GM19395 (cell line): ENCODE results near the gene TENT5A.

Experiments used
- ATAC-seq: cut with Tn5 transposase; IDR thresholded peaks from one replicate; pipeline ENCODE4 v1.9.1; 2021; ENCODE audit warnings: mild to moderate bottlenecking, moderate library complexity; ENCODE audit not compliant: unreplicated experiment

Gene TENT5A

GRCh38 chr6:81720427-81720826, 32.1 kb downstream of the TENT5A start:
- no peak for ATAC-seq

GRCh38 chr6:81718126-81718525, 34.4 kb downstream of the TENT5A start:
- ATAC-seq, result no peak

GRCh38 chr6:81714684-81715083, 37.8 kb downstream of the TENT5A start:
- no peak for ATAC-seq

GRCh38 chr6:81713205-81713604, 39.3 kb downstream of the TENT5A start:
- no peak for ATAC-seq

GRCh38 chr6:81708113-81708699, 44.3 kb downstream of the TENT5A start:
- ATAC-seq, result no peak

- no peak for ATAC-seq
Observed at GRCh38 chr6:81704700-81705099, 47.8 kb downstream of the TENT5A start.

GRCh38 chr6:81700414-81700813, 52.1 kb downstream of the TENT5A start:
- ATAC-seq, result no peak

GRCh38 chr6:81697559-81697958, 54.9 kb downstream of the TENT5A start:
- no peak for ATAC-seq

- no peak for ATAC-seq
Observed at GRCh38 chr6:81696524-81696923, 56.0 kb downstream of the TENT5A start.
